H9 (cell line): Measurements from ENCODE around the gene SOD1. TPM values are rescaled to one million over a fixed set of nuclear protein-coding genes. Genes with fewer than 3 reads are reported as not detected.

Experiments used
- DNase-seq: peaks from one replicate; pipeline ENCODE4 v3.0.0-alpha.2; 2017
- H2AFZ ChIP-seq: one replicate; pipeline ENCODE4 v1.6.1; 2013; ENCODE audit warnings: mild to moderate bottlenecking, low read length, control low read depth, moderate library complexity
- H2AK5ac ChIP-seq: 2 replicates; pipeline ENCODE4 v1.6.1; 2013; ENCODE audit warnings: low read length, control low read depth, mixed read lengths; ENCODE audit not compliant: insufficient read length
- H2BK120ac ChIP-seq: one replicate; pipeline ENCODE4 v1.6.1; 2013; ENCODE audit warnings: low read depth, mild to moderate bottlenecking, low read length, control low read depth, inconsistent platforms; ENCODE audit not compliant: poor library complexity, severe bottlenecking
- H2BK12ac ChIP-seq: 2 replicates; pipeline ENCODE4 v1.6.1; 2013; ENCODE audit warnings: low read length, control low read depth, mixed read lengths, low read depth; ENCODE audit not compliant: insufficient read length
- H2BK15ac ChIP-seq: 2 replicates; pipeline ENCODE4 v1.6.1; 2013; ENCODE audit warnings: low read depth, low read length, control low read depth
- H2BK20ac ChIP-seq: one replicate; pipeline ENCODE4 v1.6.1; 2013; ENCODE audit warnings: low read depth, mild to moderate bottlenecking, low read length, control low read depth, inconsistent platforms; ENCODE audit not compliant: poor library complexity, severe bottlenecking
- H2BK5ac ChIP-seq: 2 replicates; pipeline ENCODE4 v1.6.1; 2013; ENCODE audit warnings: low read length, control low read depth, mixed read lengths; ENCODE audit not compliant: insufficient read length
- H3K14ac ChIP-seq: 2 replicates; pipeline ENCODE4 v1.6.1; 2013; ENCODE audit warnings: low read length, control low read depth; ENCODE audit not compliant: insufficient read depth
- H3K18ac ChIP-seq: 2 replicates; pipeline ENCODE4 v1.6.1; 2013; ENCODE audit warnings: low read depth, mild to moderate bottlenecking, mixed read lengths, low read length, control low read depth; ENCODE audit not compliant: insufficient read length
- H3K23ac ChIP-seq: 2 replicates; pipeline ENCODE4 v1.6.1; 2013; ENCODE audit warnings: low read length, control low read depth, mixed read lengths, low read depth; ENCODE audit not compliant: insufficient read length
- H3K23me2 ChIP-seq: 2 replicates; pipeline ENCODE4 v1.6.1; 2013; ENCODE audit warnings: low read depth, mild to moderate bottlenecking, mixed read lengths, low read length, control low read depth; ENCODE audit not compliant: insufficient read length, poor library complexity, severe bottlenecking
- H3K27ac ChIP-seq: 2 replicates; pipeline ENCODE4 v1.5.1; 2013; ENCODE audit warnings: low read length, control low read depth, mixed read lengths, low read depth; ENCODE audit not compliant: insufficient read length
- H3K27me3 ChIP-seq: 2 replicates; pipeline ENCODE4 v1.6.1; 2013; ENCODE audit warnings: low read length, control low read depth, inconsistent platforms; ENCODE audit not compliant: insufficient read depth
- H3K4ac ChIP-seq: 2 replicates; pipeline ENCODE4 v1.6.1; 2013; ENCODE audit warnings: low read depth, mild to moderate bottlenecking, control low read depth, inconsistent platforms, low read length, moderate library complexity
- H3K4me1 ChIP-seq: 2 replicates; pipeline ENCODE4 v1.6.1; 2013; ENCODE audit warnings: low read length, control low read depth, inconsistent platforms; ENCODE audit not compliant: insufficient read depth
- H3K4me2 ChIP-seq: 2 replicates; pipeline ENCODE4 v1.6.1; 2013; ENCODE audit warnings: low read length, control low read depth, mixed read lengths; ENCODE audit not compliant: insufficient read length, insufficient read depth
- H3K56ac ChIP-seq: 2 replicates; pipeline ENCODE4 v1.6.1; 2013; ENCODE audit warnings: low read depth, mild to moderate bottlenecking, mixed read lengths, low read length, control low read depth; ENCODE audit not compliant: insufficient read length
- H3K79me1 ChIP-seq: 2 replicates; pipeline ENCODE4 v1.6.1; 2013; ENCODE audit warnings: low read depth, mild to moderate bottlenecking, moderate library complexity, low read length, control low read depth, inconsistent platforms; ENCODE audit not compliant: insufficient read depth, poor library complexity, severe bottlenecking
- H3K79me2 ChIP-seq: 2 replicates; pipeline ENCODE4 v1.6.1; 2013; ENCODE audit warnings: low read length, control low read depth, inconsistent platforms; ENCODE audit not compliant: insufficient read depth
- H3K9ac ChIP-seq: 2 replicates; pipeline ENCODE4 v1.6.1; 2013; ENCODE audit warnings: low read length, control low read depth, mixed read lengths; ENCODE audit not compliant: insufficient read length; ENCODE audit errors: extremely low read depth
- H3K9me3 ChIP-seq: one replicate; pipeline ENCODE4 v1.6.1; 2013; ENCODE audit warnings: low read depth, low read length, inconsistent platforms; ENCODE audit not compliant: control insufficient read depth
- H3T11ph ChIP-seq: one replicate; pipeline ENCODE4 v1.6.1; 2013; ENCODE audit warnings: mild to moderate bottlenecking, low read length, control low read depth, inconsistent platforms
- H4K20me1 ChIP-seq: one replicate; pipeline ENCODE4 v1.6.1; 2013; ENCODE audit not compliant: control insufficient read depth, insufficient read length, insufficient read depth
- H4K5ac ChIP-seq: 2 replicates; pipeline ENCODE4 v1.6.1; 2013; ENCODE audit warnings: low read depth, mild to moderate bottlenecking, mixed read lengths, low read length, control low read depth; ENCODE audit not compliant: insufficient read length
- H4K8ac ChIP-seq: replicated peaks from 2 replicates; pipeline ENCODE4 v1.6.1; 2013; ENCODE audit warnings: low read length, control low read depth, mixed read lengths, low read depth; ENCODE audit not compliant: insufficient read length
- H4K91ac ChIP-seq: 2 replicates; pipeline ENCODE4 v1.6.1; 2013; ENCODE audit warnings: low read depth, mild to moderate bottlenecking, moderate library complexity, mixed read lengths, low read length, control low read depth; ENCODE audit not compliant: insufficient read length
- H3K27ac Mint-ChIP-seq, 3 experiments: 2 replicates in 2 of 3; 3 replicates in 1 of 3; pipeline ENCODE4 v1.8.0; 2020 to 2021; ENCODE audit warnings: mixed read lengths in 3 of 3, mild to moderate bottlenecking in 1 of 3, moderate library complexity in 1 of 3
- H3K27me3 Mint-ChIP-seq: 2 replicates; pipeline ENCODE4 v1.8.0; 2021; ENCODE audit warnings: low read depth, mild to moderate bottlenecking, moderate library complexity, mixed read lengths
- H3K36me3 Mint-ChIP-seq, 3 experiments: 2 replicates in 2 of 3; 3 replicates in 1 of 3; pipeline ENCODE4 v1.8.0; 2020 to 2021; ENCODE audit warnings: low read depth in 3 of 3, mixed read lengths in 3 of 3; ENCODE audit not compliant: insufficient read depth in 1 of 3
- H3K4me1 Mint-ChIP-seq, 2 experiments: 2 replicates each; pipeline ENCODE4 v1.8.0; 2020; ENCODE audit warnings: mixed read lengths in 2 of 2
- H3K4me3 Mint-ChIP-seq, 2 experiments: 2 replicates in 1 of 2; 3 replicates in 1 of 2; pipeline ENCODE4 v1.8.0; 2020 to 2021; ENCODE audit warnings: mild to moderate bottlenecking in 2 of 2, mixed read lengths in 2 of 2, moderate library complexity in 1 of 2
- H3K9me3 Mint-ChIP-seq, 2 experiments: 2 replicates in 1 of 2; 3 replicates in 1 of 2; pipeline ENCODE4 v1.8.0; 2020; ENCODE audit warnings: mild to moderate bottlenecking in 2 of 2, mixed read lengths in 2 of 2, moderate library complexity in 1 of 2
- CTCF ChIP-seq: fragments of 200-600 bp; sonication (generic); conservative IDR thresholded peaks from 3 replicates; pipeline ENCODE4 v1.8.0; 2021; ENCODE audit warnings: antibody characterized with exemption, mild to moderate bottlenecking
- WGBS: extraction: QIAGEN DNeasy Blood & Tissue Kit; methylation state at CpG from one replicate; pipeline ENCODE4 v1.1.7; 2013; ENCODE audit warnings: missing lambda C conversion rate, low lambda C conversion rate, mixed read lengths; ENCODE audit not compliant: insufficient read length; ENCODE audit errors: extremely low coverage; 5-methylcytosine and 5-hydroxymethylcytosine counted together
- total RNA-seq: library from RNA; stranded (reverse); gene quantifications from 2 replicates; pipeline ENCODE4 v1.2.1, GENCODE V29; 2021

The SOD1 gene
- total RNA-seq, 1 experiment from 2014 or later: 201 TPM

- no peaks in the 10 kb centered on the region for H3K27me3 ChIP-seq
- H3K36me3 Mint-ChIP-seq: peaks cover 30 to 80% (median 75%) of the 10 kb centered on the region in 3 experiments; a peak in 6 of 7 replicates
- H2BK12ac ChIP-seq: no peak overlapping the region
- no peak overlapping the region for H4K5ac ChIP-seq
- H3K27ac Mint-ChIP-seq: no peak overlapping the region
- H2BK5ac ChIP-seq: no peak overlapping the region
- no peaks in the 10 kb centered on the region for H3K27me3 Mint-ChIP-seq
- H2AFZ ChIP-seq: no peak overlapping the region
- no peaks in the 10 kb centered on the region for H3K9me3 ChIP-seq
- no peak overlapping the region for H3T11ph ChIP-seq
- H4K20me1 ChIP-seq: no peaks in the 10 kb centered on the region
- H4K91ac ChIP-seq: no peak overlapping the region
- H4K8ac ChIP-seq: no peak overlapping the region
- H3K9me3 Mint-ChIP-seq: no peaks in the 10 kb centered on the region
- DNase-seq: no peak
- no peak overlapping the region for H3K23ac ChIP-seq
- no peak overlapping the region for H3K56ac ChIP-seq
- H3K18ac ChIP-seq: no peak overlapping the region
- H3K23me2 ChIP-seq: no peaks in the 10 kb centered on the region
- H3K4me2 ChIP-seq: no peak overlapping the region
- no peak overlapping the region for H3K4me3 Mint-ChIP-seq
- no peaks in the 10 kb centered on the region for H3K4me1 Mint-ChIP-seq
- H3K9ac ChIP-seq: no peak overlapping the region
- H3K27ac ChIP-seq: no peak overlapping the region
- no peak overlapping the region for H3K14ac ChIP-seq
- H3K79me1 ChIP-seq: no peaks in the 10 kb centered on the region
- H3K79me2 ChIP-seq: no peaks in the 10 kb centered on the region
- no peak for TF ChIP-seq CTCF
- no CpG with 5 or more reads among the region's 7 CpGs for WGBS
- H2BK15ac ChIP-seq: no peak overlapping the region
- H2AK5ac ChIP-seq: no peak overlapping the region
- H2BK120ac ChIP-seq: no peak overlapping the region
- no peak overlapping the region for H2BK20ac ChIP-seq
- H3K4ac ChIP-seq: no peak overlapping the region
- no peaks in the 10 kb centered on the region for H3K4me1 ChIP-seq
Measured at GRCh38 chr21:31684918-31685317, 25.4 kb downstream of the SOD1 start.
